ENCODE results near the gene CHAF1A.

The CHAF1A gene

DNA sequence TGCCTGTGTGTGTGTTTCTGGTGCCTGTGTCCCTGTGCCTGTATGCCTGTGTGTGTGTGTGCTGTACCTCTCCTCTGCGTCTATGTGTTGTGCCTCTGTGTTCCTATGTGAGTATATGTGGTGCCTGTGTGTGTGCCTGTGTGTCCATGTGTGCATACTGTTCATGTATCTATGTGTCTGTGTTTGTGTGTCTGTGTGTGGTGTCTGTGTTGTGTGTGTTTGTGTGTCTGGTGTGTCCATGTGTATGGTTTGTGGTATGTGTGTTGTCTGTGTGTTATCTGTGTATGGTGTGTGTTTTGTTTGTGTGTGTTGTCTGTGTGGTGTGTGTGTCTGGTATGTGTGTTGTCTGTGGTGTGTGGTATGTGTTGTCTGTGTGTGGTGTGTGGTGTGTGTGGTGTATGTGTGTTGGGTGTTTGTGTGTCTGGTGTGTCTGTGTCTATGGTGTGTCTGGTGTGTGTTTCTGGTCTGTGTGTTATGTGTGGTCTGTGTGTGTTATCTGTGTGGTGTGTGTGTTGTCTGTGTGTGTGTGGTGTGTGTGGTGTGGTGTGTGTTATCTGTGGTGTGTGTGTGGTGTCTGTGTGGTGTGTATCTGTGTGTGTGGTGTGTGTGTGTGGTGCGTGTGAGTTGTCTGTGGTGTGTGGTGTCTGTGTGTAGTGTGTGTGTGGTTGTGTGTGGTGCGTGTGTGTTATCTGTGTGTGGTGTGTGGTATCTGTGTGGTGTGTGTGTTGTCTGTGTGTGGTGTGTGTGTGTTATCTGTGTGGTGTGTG is 90.1 kb downstream of the CHAF1A start:
- DNase-seq (ENCODE audit: low read depth, low spot score): no peak

Measured in iPS DF 19.7 (cell line).